GM19468 (cell line): ENCODE data around the gene PCDH12.

Experiments used
- ATAC-seq: cut with Tn5 transposase; IDR thresholded peaks from one replicate; pipeline ENCODE4 v1.9.1; 2021; ENCODE audit warnings: mild to moderate bottlenecking, moderate library complexity, moderate number of reproducible peaks; ENCODE audit not compliant: unreplicated experiment; ENCODE audit errors: extremely low read depth

PCDH12 gene

DNA sequence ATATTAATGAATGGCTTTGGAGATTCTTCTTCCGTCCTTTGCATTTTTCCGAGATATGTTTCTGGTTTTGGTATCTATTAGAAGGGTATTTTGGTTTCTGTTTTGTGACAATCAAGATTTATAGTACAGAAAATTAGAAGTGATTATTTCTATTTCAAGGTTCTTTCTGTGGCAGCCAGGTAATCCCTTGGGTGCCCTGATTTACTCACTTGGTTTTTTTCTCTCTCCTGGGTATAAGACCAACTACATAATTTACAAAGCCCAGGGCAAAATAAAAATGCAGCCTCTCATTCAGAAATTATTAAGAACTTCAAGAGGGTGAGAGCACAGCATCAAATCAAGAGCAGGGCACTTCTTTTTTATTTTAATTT lies 8.9 kb upstream of the PCDH12 start:
- no peak for ATAC-seq

DNA sequence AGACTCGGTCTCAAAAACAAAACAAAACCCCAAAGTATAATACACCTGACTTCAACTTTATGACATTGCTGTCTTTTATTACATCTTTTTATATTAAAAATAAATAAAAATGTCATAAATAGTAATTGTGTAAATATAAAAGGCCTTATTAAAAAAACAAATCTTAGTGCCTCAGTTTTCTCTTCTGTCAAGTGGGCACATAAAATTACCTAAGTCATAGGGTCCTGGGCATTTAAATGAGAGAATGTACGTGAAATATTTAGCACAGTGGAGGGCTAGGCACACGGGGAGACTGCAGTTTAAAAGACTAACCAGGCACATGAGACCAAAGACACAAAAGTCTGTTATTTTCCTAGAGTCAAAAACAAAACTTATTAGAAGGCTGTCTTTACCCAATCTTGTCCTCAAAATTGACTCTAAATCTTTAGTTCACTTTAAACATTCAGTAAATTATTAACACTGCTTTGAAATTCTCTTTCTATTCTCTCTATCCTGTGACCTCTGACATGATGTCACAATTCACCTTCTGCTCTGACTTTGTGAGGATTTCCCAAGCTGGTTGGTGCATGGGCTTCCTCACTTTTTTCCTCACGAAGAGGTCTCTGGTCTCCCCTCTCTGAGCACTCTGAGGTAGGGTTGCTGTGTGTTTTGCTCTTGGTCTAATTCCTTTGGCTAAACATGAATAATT lies 8.4 kb upstream of the PCDH12 start:
- no peak for ATAC-seq

DNA sequence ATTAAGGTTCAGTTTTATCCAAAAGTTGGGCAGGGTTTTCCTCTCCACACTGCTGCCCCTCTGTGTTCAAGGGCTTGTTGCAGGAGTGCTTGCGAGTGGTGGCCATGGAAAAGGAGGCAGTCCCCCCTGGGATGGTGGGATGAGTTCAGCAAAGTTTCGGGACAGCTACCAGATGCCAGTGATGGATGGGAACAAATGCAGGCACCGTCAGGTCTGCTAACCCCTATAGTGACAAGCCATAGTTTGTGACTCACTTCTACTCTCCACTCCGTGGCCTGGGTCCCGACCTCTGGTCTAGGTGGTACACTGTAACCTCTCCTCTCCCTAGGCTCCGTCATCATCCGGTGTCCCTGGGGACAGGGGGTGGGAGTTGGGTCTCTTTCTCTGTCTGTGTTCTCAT lies 7.1 kb upstream of the PCDH12 start:
- ATAC-seq = no peak

DNA sequence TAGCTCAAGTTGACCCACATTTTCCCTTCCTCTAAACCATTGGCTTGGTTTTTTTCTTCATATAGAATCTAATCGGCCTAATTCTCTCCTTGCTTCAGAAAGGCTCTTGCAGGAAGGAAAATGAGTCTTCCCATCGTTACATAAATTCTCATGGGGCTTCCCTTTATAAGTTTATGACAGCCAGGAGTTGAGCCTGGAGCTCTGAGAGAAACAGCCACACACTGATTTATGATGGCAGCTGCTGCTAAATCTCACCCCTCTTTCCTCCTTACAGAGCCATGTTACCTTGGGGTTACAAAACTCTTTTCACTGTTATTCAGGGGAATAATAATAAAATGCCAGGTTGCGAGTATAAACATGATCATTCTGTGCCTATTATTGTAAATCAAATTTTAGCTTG lies 5.7 kb upstream of the PCDH12 start:
- no peak for ATAC-seq

DNA sequence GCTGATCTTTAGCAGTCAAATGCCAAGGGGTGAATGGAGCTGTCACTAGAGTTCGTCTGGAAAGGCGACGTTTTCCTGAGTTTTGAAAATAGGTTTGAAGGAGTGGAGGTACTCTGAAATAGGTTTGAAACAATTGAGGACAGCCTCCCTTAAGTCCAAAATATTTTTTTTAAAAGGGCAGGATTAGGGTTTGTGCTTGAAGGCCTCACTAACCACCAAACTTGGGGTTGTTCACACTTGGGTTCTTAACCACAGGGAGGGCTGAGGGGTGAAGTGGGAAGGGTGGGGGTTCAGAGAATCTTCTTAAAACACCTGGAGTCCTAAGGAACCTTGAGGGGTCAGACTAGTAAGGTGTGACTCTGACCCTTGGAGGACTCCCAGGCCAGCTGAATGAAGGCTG lies 3.5 kb upstream of the PCDH12 start:
- ATAC-seq = no peak

DNA sequence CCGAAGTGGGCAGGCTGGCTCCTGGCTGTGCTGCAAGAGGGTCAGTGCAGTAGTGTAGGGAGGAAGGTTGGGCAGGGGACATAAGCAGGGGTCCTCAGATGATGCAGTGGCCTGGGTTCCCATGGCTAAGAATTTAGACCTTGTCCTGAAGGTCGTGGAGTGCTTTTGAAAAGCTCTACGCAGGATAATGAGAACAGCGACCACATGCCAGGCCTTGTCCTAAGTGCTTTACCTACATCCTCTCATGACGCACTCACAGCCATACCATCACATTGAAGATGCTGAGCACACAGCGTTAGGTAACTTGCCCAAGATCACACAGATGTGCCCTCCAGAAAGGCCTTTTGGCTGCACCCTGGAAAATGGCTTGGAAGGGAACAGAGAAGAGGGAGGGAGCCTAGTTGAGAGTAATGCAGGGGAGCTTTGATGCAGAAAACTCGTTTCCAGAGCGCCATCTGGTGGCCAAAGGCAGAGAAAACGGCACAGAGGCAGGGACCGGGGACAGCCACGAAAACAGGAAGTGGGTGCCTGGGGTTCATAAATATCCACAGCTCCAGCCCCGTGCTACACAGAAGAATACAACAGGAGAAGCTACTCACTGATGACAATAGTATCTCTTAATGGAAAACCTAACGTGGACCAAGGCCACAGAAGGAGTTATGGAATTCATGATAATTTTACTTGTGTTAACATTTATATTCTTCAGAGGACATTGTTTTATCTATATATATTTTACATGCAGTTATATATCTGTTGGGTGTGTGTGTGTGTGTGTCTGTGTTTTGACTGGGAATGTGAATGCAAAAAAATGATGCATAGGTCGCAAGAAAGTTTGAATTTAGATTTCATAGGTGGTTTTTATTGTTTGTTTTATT lies 2.7 kb upstream of the PCDH12 start:
- peak; percentile 77 for ATAC-seq

- no peak for ATAC-seq
These were observed 2.0 kb upstream of the PCDH12 start for GRCh38 chr5:141960018-141960417.

GRCh38 chr5:141958546-141959172 lies 657 bp upstream of the PCDH12 start:
- ATAC-seq = no peak

- ATAC-seq = no peak
These were observed 520 bp downstream of the PCDH12 start for GRCh38 chr5:141957367-141957996.

- no peak for ATAC-seq
These were observed 3.8 kb downstream of the PCDH12 start for GRCh38 chr5:141954194-141954593.

- no peak for ATAC-seq
These were observed 6.0 kb downstream of the PCDH12 start for GRCh38 chr5:141952020-141952419.

DNA sequence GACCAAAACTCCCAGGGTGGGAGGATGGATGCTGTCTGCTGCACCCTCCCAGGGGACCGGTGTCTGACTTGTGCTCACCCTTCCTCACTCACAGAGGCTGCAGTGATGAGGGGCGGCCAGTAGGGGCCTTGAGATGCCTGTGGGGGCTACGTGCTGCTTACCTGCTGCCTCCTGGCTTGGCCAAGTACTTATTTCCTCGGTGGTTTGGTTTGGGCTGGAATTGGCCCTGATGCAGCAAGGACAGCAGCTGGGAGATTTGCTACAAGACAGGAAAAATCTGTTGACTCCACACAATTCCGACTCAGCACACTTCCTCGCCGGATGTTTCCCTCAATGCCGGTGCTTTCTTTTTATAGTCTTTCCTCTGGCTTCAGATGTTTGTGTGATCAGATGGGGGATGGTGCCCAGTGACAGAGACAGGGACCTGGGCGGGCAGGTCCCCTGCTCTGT lies 6.6 kb downstream of the PCDH12 start:
- ATAC-seq = no peak

- no peak for ATAC-seq
These were observed 7.6 kb downstream of the PCDH12 start for GRCh38 chr5:141950207-141951005.

- no peak for ATAC-seq
These were observed 8.5 kb downstream of the PCDH12 start for GRCh38 chr5:141949511-141949910.

- no peak for ATAC-seq
These were observed 9.2 kb downstream of the PCDH12 start for GRCh38 chr5:141948812-141949211.

- ATAC-seq = no peak
These were observed 10.7 kb downstream of the PCDH12 start for GRCh38 chr5:141947316-141947715.

DNA sequence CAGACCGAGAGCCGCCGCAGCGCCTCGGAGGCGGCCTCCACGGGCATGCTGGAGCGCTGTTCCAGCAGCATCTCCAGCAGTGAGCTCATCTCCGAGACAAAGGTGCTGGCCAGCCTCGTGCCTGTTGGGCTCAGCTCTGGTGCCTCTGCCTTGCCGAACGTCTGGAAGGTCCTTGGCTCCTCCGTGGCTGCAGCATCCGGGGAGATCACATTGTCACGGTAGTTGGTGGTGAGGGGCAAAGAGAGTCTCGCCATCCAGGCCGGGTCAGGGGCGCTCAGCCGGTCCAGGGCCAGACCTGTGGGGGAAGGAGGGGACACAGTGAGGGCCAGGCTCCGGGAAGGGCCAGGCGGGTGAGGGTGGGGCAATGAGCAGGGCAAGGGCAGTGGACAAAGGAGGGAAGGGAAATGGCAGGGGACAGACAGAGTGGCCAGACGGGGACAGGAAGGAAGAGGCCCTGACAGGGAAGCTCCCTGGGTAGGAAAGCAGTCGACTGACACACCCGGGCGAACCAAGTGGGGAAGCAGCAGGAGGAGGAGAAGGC lies 12.4 kb downstream of the PCDH12 start:
- no peak for ATAC-seq

- ATAC-seq = no peak
These were observed 13.9 kb downstream of the PCDH12 start for GRCh38 chr5:141944076-141944475.

GRCh38 chr5:141942185-141942857 lies 15.7 kb downstream of the PCDH12 start:
- ATAC-seq = no peak
